ENCODE results near the gene TEX36.

DNA sequence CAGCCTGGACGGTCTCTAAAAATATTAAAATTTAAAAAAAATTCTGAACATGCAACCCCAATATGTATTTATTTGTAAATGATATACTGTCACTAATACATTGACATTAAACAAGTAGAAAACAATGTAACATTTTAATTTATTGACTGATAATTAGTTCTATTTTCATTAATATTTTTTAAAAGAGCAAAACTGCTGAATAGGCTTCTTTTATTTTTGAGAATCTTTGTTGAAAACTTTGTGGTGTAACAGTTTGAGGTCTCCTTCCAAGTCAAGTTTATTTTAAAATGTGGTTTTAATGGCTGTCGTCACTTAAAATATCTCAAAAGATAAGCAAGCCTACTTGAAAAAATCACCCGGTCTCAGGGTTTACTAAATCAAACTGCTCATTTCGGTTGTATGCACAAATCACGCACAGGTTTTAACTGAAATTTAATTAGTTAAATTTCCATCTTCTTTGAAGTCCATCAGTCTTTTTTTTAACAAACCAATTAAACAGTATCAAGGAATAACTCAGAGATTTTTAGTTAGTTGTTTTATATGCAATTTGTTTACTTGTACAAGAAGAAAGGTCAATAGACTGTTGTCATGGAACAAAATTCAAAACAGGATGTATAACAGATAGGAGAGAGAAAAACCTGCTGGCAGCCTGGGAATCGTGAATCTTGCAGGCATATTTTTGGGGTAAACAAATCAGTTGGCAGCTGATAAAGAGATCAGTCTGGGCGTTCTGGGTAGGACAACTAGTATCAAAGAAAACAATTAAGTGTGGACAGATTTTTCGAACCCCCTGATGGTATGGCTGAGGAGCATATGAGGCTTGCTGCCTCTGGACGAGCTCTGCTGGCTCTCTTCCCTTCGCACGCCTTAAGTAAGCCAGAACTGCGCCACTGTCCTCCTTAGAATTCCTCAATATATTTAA lies 26.9 kb upstream of the TEX36 start:
- TF ChIP-seq, protein P1, sequence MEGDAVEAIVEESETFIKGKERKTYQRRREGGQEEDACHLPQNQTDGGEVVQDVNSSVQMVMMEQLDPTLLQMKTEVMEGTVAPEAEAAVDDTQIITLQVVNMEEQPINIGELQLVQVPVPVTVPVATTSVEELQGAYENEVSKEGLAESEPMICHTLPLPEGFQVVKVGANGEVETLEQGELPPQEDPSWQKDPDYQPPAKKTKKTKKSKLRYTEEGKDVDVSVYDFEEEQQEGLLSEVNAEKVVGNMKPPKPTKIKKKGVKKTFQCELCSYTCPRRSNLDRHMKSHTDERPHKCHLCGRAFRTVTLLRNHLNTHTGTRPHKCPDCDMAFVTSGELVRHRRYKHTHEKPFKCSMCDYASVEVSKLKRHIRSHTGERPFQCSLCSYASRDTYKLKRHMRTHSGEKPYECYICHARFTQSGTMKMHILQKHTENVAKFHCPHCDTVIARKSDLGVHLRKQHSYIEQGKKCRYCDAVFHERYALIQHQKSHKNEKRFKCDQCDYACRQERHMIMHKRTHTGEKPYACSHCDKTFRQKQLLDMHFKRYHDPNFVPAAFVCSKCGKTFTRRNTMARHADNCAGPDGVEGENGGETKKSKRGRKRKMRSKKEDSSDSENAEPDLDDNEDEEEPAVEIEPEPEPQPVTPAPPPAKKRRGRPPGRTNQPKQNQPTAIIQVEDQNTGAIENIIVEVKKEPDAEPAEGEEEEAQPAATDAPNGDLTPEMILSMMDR (IDR thresholded peaks at IDR 0.05), result no peak
- no peak for TF ChIP-seq TCF7L2 (IDR thresholded peaks at IDR 0.05; ENCODE audit: low read depth, low read length)
